ENCODE results near the gene CHRM1.
"Not testable (repeated sequence)": the region's sequence is repeated elsewhere in the genome, so short reads cannot be mapped to it uniquely, and the experiment has no call there.

CHRM1 gene

GRCh38 chr11:62921201-62921572, at the start of gene CHRM1:
Gene CHRM1, minus strand, starts transcription at chr11:62921363. Its CDS starts 10,263 bp downstream, at chr11:62911100.
- DNase-seq (ENCODE audit: low read depth in 2 of 2) = no peak

GRCh38 chr11:62965574-62965973, 44.4 kb upstream of the CHRM1 start:
- DNase-seq (ENCODE audit: low read depth in 2 of 2) = no peak

DNA sequence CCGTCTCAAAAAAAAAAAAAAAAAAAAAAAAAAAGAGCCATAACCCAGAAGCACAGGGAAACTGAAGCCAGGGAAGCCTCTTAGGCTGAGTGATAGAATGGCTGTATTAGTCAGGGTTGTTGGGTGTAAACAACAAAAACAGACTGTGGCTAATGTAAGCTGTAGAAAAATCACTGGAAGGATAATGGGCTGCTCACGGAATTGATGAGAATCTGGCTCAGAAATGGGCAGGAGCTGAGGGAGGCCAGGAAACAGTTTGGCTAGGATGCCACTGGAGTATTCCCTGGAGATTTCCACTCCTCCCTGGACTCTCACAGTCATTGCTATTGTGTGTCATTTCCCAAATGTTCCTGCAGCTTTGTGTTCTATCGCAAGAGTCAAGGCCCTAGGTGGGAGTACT, 41.2 kb upstream of the CHRM1 start:
- no peak for DNase-seq (ENCODE audit: low read depth in 2 of 2)

DNA sequence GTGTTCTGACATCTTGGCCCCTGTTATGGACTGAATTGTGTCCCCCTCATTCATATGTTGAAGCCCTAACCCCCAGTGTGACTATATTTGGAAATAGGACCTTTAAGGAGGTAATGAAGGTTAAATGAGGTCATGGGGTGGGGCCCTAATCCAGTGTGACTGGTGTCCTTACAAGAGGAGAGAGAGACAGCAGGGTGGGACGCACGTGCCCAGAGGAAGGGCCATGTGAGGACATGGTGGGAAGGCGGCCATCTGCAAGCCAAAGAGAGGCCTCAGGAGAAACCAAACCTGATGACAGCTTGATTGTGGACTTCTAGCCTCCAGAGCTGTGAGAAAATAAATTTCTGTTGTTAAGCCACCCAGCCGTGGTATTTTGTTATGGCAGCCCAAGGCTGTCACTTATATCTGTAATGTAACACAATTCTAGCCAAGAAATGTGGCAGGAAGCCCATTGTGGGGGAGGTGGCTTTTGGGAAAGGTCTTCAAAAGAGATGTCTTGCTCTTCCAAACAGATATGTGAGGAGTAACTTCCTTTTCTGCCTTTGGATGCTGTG, 39.9 kb upstream of the CHRM1 start:
- no peak for DNase-seq (ENCODE audit: low read depth in 2 of 2)

- DNase-seq (ENCODE audit: low read depth in 2 of 2) = no peak
Observed at GRCh38 chr11:62959422-62959980, 38.3 kb upstream of the CHRM1 start.

DNA sequence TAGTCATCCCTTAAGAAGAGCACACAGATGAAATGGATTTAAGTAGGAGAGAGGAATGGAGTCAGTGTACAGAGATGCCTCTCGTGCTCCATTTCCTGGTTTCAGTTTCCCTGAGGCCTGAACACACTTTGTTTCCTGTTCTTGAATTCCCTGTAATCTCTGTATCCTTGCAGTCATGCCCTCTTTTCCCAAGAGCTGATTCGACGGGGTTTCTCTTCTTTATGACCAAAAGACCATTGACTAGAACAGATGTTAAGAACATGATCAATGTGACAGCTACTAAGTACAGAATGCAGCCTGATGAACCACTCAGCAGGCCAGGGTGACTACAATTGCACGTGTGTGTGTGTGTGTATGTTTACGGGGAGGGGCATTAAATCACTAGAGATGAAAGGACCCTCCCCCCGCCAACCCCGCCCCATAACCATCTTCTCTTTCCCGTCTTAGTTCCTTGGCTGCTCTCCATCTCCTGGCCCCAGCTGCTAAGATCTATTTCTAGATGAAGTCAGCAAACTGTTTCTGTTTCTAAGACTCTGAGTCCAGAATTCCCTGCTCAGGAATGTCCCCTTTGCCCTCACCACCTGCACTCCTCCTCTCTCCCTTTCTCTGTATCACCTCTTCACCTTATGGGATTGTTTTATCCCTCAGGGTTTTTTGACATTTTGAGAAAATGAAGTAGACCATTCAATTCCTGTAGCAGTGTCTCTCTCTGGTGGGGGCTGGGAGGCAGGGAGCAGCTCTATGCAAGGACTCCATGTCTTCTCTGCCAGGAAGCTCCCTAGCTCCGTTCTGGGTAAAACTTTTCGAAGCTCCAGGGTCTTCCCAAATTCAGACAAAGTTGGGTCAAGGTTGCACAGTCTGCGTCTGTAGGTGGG, 37.6 kb upstream of the CHRM1 start:
- DNase-seq (ENCODE audit: low read depth in 2 of 2) = no peak

GRCh38 chr11:62957147-62957546, 36.0 kb upstream of the CHRM1 start:
- DNase-seq (ENCODE audit: low read depth in 2 of 2) = no peak

DNA sequence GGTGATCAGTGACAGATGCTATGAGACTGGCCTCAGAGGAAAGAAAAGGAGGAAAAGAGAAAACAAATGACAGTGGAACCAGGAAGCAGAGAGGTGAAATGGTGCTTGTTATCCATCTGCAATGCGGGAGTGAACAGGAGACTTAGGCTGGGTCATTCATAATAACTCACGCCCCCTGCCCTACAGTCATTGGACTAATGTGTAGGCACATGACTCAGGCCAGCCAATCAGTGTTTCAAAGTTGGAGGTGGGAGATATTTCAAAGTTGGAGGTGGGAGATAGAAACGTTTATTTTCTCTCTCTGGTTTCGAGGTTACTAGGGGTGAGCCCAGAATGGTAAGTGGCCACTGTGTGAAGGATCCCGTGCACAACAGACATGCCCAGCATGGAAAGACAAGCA, 33.3 kb upstream of the CHRM1 start:
- no peak for DNase-seq (ENCODE audit: low read depth in 2 of 2)

- DNase-seq (ENCODE audit: low read depth in 2 of 2) = no peak
Observed at GRCh38 chr11:62953811-62954210, 32.6 kb upstream of the CHRM1 start.

GRCh38 chr11:62948765-62949320, 27.7 kb upstream of the CHRM1 start:
- no peak for DNase-seq (ENCODE audit: low read depth in 2 of 2)

DNA sequence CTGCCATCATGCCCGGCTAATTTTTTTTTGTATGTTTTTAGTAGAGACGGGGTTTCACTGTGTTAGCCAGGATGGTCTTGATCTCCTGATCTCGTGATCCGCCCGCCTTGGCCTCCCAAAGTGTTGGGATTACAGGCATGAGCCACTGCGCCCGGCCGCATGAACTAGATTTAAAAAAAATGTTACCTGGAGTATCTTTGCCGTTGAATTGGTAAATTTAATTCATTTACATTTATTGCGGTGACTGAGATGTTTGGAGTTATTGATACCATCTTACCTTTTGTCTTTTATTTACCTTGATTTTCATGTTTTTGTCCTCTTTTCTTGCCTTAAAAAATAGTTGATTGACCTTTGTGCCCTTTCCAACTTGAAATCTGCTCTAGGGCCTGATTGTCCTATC, 24.4 kb upstream of the CHRM1 start:
- not testable (repeated sequence) for DNase-seq (ENCODE audit: low read depth in 2 of 2)

DNA sequence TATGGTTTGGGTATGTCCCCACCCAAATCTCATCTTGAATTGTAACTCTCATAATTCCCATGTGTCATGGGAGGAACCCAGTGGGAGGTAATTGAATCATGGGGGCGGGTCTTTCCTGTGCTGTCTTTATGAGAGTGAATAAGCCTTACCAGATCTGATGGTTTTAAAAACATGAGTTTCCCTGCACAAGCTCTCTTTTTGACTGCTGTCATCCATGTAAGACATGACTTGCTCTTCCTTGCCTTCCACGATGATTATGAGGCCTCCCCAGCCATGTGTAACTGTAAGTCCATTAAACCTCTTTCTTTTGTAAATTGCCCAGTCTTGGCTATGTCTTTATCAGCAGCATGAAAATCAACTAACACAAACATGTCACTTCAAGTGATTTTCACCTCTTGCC, 16.4 kb upstream of the CHRM1 start:
- DNase-seq (ENCODE audit: low read depth in 2 of 2) = not testable (repeated sequence)

DNA sequence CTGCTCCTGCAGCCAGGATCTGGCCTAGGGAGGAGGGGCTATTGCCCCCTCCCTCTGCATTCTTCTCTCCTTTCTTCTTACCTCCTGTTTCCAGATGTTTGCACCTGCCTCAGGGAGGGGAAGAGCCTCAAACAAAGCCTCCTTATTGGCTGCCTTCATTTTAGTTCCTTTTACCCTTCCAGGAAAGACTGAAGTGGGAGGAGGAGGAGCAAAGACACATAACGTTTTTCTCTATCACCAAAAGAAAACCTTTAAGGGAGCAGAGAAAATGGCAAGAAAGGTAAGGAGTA, 13.3 kb upstream of the CHRM1 start:
- no peak for DNase-seq (ENCODE audit: low read depth in 2 of 2)

GRCh38 chr11:62933750-62934495, 12.8 kb upstream of the CHRM1 start:
- DNase-seq (ENCODE audit: low read depth in 2 of 2) = no peak

DNA sequence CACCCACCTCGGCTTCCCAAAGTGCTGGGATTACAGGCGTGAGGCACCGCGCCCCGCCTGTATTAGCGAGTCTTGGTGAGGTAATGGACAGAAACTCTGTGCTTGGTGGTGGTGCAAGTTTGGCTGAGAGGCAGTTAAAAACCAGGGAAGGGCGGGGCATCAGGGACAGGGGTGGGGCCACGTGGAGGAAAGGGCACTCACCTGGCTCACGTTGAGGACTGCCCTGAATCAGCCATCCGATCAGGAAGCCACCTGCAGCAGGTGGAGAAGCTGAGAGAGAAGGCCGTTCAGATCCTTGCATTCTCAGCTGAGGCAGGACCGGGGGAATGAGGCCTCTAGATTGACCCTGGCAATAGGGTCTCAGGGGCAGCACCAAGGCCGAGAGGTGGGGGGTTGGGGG, 12.1 kb upstream of the CHRM1 start:
- no peak for DNase-seq (ENCODE audit: low read depth in 2 of 2)

DNA sequence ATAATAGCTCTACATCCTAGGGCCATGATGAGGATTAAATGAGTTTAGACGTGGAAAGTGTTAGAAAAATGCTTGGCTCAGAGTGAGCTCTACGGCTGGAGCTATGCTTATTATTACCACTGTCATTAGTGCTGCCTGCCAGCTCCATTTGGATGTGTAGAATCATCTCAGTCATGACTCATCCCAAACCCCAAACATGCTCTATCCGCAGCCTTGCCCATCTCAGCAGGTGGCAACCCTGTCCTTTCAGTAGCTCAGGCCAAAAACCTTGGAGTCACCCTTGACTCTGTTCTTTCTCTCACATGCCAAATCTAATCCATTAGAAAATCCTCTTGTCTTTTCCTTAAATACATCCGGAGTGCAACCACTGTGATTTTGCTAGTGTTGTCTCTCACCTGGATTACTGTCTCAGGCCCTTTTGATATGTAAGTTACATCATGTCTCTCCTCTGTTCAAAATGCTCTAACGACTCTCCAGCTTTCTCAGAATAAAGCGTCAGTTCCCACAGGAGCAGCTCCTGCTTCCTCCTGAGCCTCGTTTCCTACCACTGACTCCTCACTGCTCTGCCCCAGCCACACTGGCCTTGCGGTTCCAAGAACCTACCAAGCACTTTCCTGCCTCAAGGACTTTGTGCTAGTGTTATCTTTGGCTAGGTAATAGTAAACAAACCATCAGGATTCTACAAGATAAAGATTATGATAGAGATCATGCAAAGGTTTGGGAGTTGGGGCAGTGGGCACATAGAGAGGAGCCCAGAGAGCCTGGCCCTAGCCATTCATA, 10.5 kb upstream of the CHRM1 start:
- no peak for DNase-seq (ENCODE audit: low read depth in 2 of 2)

GRCh38 chr11:62930666-62931065, 9.5 kb upstream of the CHRM1 start:
- no peak for DNase-seq (ENCODE audit: low read depth in 2 of 2)

GRCh38 chr11:62930157-62930556, 9.0 kb upstream of the CHRM1 start:
- DNase-seq (ENCODE audit: low read depth in 2 of 2) = no peak

DNA sequence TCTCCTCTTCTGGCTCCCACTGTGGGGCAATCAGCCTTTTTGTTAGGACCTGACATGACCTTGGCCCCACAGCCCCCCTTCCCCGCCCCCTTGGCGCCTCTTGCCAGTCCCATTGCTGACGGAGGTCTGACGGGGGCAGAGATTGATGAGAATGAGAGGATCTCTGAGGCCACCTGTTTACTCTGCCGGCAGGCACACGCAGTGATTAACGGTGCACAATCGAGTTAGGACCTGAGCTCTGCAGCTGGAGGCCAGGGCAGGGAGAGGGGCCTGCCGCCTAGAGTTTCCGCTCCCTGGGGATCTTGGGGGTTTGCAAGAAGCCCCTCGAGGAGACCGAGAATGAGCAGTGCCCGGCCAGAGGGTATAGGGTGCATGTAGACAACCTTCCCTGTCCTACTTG, 6.8 kb upstream of the CHRM1 start:
- DNase-seq (ENCODE audit: low read depth in 2 of 2) = no peak

DNA sequence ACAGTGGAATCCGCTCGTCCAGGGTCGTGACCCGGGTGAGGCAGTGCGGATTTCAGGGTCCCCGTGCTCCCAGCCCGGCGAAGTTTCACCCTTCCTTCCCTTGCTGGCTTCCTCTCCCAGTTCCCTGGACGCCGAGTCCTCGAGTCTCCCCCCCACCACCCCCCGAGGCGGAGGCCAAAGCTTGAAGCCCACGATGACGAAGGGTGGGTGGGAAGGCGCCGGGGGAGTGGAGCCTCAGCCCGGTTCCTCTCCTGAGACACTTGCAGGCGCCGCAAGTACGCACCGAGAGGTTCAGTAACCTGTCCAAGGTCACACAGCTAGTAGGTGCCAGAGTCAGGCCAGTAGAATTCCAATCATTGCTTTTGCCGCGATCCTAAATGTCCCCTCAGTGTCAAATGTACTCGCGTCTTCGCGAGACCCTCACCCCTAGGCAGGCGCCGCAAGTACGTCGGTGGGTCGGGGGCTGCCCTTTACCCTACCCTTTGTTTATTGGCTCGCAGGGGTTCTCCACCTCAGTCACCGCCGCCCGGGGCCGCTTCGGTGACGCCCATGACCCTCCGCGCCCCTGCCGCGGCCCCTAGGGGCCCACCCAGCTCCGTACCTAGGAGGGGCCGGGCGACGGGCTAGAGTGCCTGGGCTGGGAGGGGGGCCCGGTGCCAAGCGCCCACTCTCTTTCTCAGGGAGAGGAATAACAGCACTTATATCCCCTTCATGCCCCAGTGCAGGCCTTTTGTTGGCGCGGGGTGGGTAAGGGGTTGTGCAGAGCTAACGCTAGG, 5.7 kb upstream of the CHRM1 start:
- no peak for DNase-seq (ENCODE audit: low read depth in 2 of 2)
